ENCODE data around the gene BRD3OS.

The BRD3OS gene

GRCh38 chr9:134040176-134040565 lies 14.9 kb downstream of the BRD3OS start:
- H3K4me1 ChIP-seq (ENCODE audit: insufficient read depth, insufficient read length), result no peaks in the 10 kb centered on the region
- H3K4me3 ChIP-seq (ENCODE audit: insufficient read length, low read depth), result no peak overlapping the region
- no peaks in the 10 kb centered on the region for H3K9me3 ChIP-seq (ENCODE audit: insufficient read depth, low read length)
- no peaks in the 10 kb centered on the region for H3K27me3 ChIP-seq (ENCODE audit: insufficient read depth, insufficient read length)
- peaks cover 82% of the 10 kb centered on the region for H3K36me3 ChIP-seq (ENCODE audit: insufficient read depth, insufficient read length, low read length)
- no peak overlapping the region for H3K9ac ChIP-seq (ENCODE audit: insufficient read length, low read depth)
- no peak for TF ChIP-seq ZNF274 (IDR thresholded peaks at IDR 0.05; ENCODE audit: low read depth, low read length)
- no peak for TF ChIP-seq SUZ12 (IDR thresholded peaks at IDR 0.05; ENCODE audit: extremely low read depth, insufficient read depth, insufficient read length)
- no peak for TF ChIP-seq YY1 (IDR thresholded peaks at IDR 0.05; ENCODE audit: insufficient read depth, insufficient read length)
- no peak for DNase-seq (ENCODE audit: low read depth, low spot score)

GRCh38 chr9:134040781-134041648 lies 15.7 kb downstream of the BRD3OS start:
- Histone ChIP-seq H3K9ac (ENCODE audit: insufficient read length, low read depth) (no peak overlapping the region), H3K27me3 (ENCODE audit: insufficient read depth, insufficient read length) (no peaks in the 10 kb centered on the region), H3K36me3 (ENCODE audit: insufficient read depth, insufficient read length, low read length) (peaks cover 82% of the 10 kb centered on the region), H3K4me3 (ENCODE audit: insufficient read length, low read depth) (no peak overlapping the region), H3K9me3 (ENCODE audit: insufficient read depth, low read length) (no peaks in the 10 kb centered on the region), H3K4me1 (ENCODE audit: insufficient read depth, insufficient read length) (peaks cover 2% of the 10 kb centered on the region)
- TF ChIP-seq ZNF274 (IDR thresholded peaks at IDR 0.05; ENCODE audit: low read depth, low read length), result no peak
- no peak for TF ChIP-seq SUZ12 (IDR thresholded peaks at IDR 0.05; ENCODE audit: extremely low read depth, insufficient read depth, insufficient read length)
- TF ChIP-seq YY1 (IDR thresholded peaks at IDR 0.05; ENCODE audit: insufficient read depth, insufficient read length), result no peak
- DNase-seq (ENCODE audit: low read depth, low spot score), result no peak

GRCh38 chr9:134041649-134041962 lies 16.3 kb downstream of the BRD3OS start:
- H3K27me3 ChIP-seq (ENCODE audit: insufficient read depth, insufficient read length), result no peaks in the 10 kb centered on the region
- no peak for DNase-seq (ENCODE audit: low read depth, low spot score)
- no peak for TF ChIP-seq YY1 (IDR thresholded peaks at IDR 0.05; ENCODE audit: insufficient read depth, insufficient read length)
- TF ChIP-seq ZNF274 (IDR thresholded peaks at IDR 0.05; ENCODE audit: low read depth, low read length), result no peak
- H3K36me3 ChIP-seq (ENCODE audit: insufficient read depth, insufficient read length, low read length), result peaks cover 84% of the 10 kb centered on the region
- no peak overlapping the region for H3K4me3 ChIP-seq (ENCODE audit: insufficient read length, low read depth)
- no peaks in the 10 kb centered on the region for H3K9me3 ChIP-seq (ENCODE audit: insufficient read depth, low read length)
- peaks cover 4% of the 10 kb centered on the region for H3K4me1 ChIP-seq (ENCODE audit: insufficient read depth, insufficient read length)
- H3K9ac ChIP-seq (ENCODE audit: insufficient read length, low read depth), result no peak overlapping the region

- Histone ChIP-seq H3K36me3 (ENCODE audit: insufficient read depth, insufficient read length, low read length) (peaks cover 93% of the 10 kb centered on the region), H3K4me3 (ENCODE audit: insufficient read length, low read depth) (no peak overlapping the region), H3K9ac (ENCODE audit: insufficient read length, low read depth) (no peak overlapping the region), H3K9me3 (ENCODE audit: insufficient read depth, low read length) (no peaks in the 10 kb centered on the region), H3K4me1 (ENCODE audit: insufficient read depth, insufficient read length) (peaks cover 6% of the 10 kb centered on the region), H3K27me3 (ENCODE audit: insufficient read depth, insufficient read length) (no peaks in the 10 kb centered on the region)
- DNase-seq (ENCODE audit: low read depth, low spot score), result no peak
- no peak for TF ChIP-seq SUZ12 (IDR thresholded peaks at IDR 0.05; ENCODE audit: extremely low read depth, insufficient read depth, insufficient read length)
- no peak for TF ChIP-seq YY1 (IDR thresholded peaks at IDR 0.05; ENCODE audit: insufficient read depth, insufficient read length)
- no peak for TF ChIP-seq ZNF274 (IDR thresholded peaks at IDR 0.05; ENCODE audit: low read depth, low read length)
These were observed 18.3 kb downstream of the BRD3OS start for GRCh38 chr9:134043531-134043988.

- Histone ChIP-seq H3K36me3 (ENCODE audit: insufficient read depth, insufficient read length, low read length) (peaks cover 94% of the 10 kb centered on the region), H3K27me3 (ENCODE audit: insufficient read depth, insufficient read length) (no peaks in the 10 kb centered on the region), H3K4me3 (ENCODE audit: insufficient read length, low read depth) (no peak overlapping the region), H3K9me3 (ENCODE audit: insufficient read depth, low read length) (no peaks in the 10 kb centered on the region), H3K9ac (ENCODE audit: insufficient read length, low read depth) (no peak overlapping the region), H3K4me1 (ENCODE audit: insufficient read depth, insufficient read length) (peaks cover 6% of the 10 kb centered on the region)
- TF ChIP-seq SUZ12 (IDR thresholded peaks at IDR 0.05; ENCODE audit: extremely low read depth, insufficient read depth, insufficient read length), result no peak
- TF ChIP-seq YY1 (IDR thresholded peaks at IDR 0.05; ENCODE audit: insufficient read depth, insufficient read length), result no peak
- TF ChIP-seq ZNF274 (IDR thresholded peaks at IDR 0.05; ENCODE audit: low read depth, low read length), result no peak
- no peak for DNase-seq (ENCODE audit: low read depth, low spot score)
These were observed 19.7 kb downstream of the BRD3OS start for GRCh38 chr9:134044944-134045343.

- no peak for DNase-seq (ENCODE audit: low read depth, low spot score)
- Histone ChIP-seq H3K36me3 (ENCODE audit: insufficient read depth, insufficient read length, low read length) (peaks cover 94% of the 10 kb centered on the region), H3K9ac (ENCODE audit: insufficient read length, low read depth) (no peak overlapping the region), H3K4me1 (ENCODE audit: insufficient read depth, insufficient read length) (peaks cover 6% of the 10 kb centered on the region), H3K4me3 (ENCODE audit: insufficient read length, low read depth) (no peak overlapping the region), H3K9me3 (ENCODE audit: insufficient read depth, low read length) (no peaks in the 10 kb centered on the region), H3K27me3 (ENCODE audit: insufficient read depth, insufficient read length) (no peaks in the 10 kb centered on the region)
- TF ChIP-seq YY1 (IDR thresholded peaks at IDR 0.05; ENCODE audit: insufficient read depth, insufficient read length), result no peak
- no peak for TF ChIP-seq ZNF274 (IDR thresholded peaks at IDR 0.05; ENCODE audit: low read depth, low read length)
- TF ChIP-seq SUZ12 (IDR thresholded peaks at IDR 0.05; ENCODE audit: extremely low read depth, insufficient read depth, insufficient read length), result no peak
These were observed 20.7 kb downstream of the BRD3OS start for GRCh38 chr9:134045841-134046544.

Data from NT2/D1 (cell line).